HepG2 (cell line): ENCODE measurements around the gene ATP5PF.

Source experiments
- PAWR ChIP-seq: sonication (generic); formaldehyde crosslinking; IDR thresholded peaks from 2 replicates; pipeline ENCODE4 v1.4.0; 2020; ENCODE audit warnings: missing genetic modification reagents, mild to moderate bottlenecking, borderline replicate concordance
- TF ChIP-seq, protein P1 (sequence below): sonication (generic); formaldehyde crosslinking; IDR thresholded peaks from 2 replicates; pipeline ENCODE4 v1.5.0; 2020; ENCODE audit warnings: mild to moderate bottlenecking, missing genetic modification reagents, borderline replicate concordance
- TF ChIP-seq, protein P2 (sequence below): sonication (generic); formaldehyde crosslinking; IDR thresholded peaks from 2 replicates; pipeline ENCODE4 v1.4.0; 2020; ENCODE audit warnings: mild to moderate bottlenecking, missing genetic modification reagents

DNA sequence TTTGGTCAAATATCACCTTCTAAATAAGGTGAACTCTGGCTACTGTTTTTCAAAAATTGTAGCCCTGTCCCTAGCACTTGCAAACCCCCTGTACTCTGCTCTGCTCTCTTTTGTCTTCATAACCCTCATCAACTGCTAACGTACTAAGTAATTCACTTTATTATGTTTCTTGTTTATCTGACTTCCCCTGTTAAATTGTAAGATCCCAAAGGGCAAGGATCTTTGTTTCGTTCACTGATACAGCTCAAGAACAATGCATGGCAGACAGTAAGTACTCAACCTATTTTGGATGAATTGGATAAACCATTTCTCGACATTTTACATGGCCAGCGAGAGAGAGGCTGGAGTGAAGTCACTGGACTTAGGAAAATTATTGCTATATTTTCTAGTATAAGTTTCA lies 46.9 kb downstream of the ATP5PF start:
- TF ChIP-seq, protein P1, sequence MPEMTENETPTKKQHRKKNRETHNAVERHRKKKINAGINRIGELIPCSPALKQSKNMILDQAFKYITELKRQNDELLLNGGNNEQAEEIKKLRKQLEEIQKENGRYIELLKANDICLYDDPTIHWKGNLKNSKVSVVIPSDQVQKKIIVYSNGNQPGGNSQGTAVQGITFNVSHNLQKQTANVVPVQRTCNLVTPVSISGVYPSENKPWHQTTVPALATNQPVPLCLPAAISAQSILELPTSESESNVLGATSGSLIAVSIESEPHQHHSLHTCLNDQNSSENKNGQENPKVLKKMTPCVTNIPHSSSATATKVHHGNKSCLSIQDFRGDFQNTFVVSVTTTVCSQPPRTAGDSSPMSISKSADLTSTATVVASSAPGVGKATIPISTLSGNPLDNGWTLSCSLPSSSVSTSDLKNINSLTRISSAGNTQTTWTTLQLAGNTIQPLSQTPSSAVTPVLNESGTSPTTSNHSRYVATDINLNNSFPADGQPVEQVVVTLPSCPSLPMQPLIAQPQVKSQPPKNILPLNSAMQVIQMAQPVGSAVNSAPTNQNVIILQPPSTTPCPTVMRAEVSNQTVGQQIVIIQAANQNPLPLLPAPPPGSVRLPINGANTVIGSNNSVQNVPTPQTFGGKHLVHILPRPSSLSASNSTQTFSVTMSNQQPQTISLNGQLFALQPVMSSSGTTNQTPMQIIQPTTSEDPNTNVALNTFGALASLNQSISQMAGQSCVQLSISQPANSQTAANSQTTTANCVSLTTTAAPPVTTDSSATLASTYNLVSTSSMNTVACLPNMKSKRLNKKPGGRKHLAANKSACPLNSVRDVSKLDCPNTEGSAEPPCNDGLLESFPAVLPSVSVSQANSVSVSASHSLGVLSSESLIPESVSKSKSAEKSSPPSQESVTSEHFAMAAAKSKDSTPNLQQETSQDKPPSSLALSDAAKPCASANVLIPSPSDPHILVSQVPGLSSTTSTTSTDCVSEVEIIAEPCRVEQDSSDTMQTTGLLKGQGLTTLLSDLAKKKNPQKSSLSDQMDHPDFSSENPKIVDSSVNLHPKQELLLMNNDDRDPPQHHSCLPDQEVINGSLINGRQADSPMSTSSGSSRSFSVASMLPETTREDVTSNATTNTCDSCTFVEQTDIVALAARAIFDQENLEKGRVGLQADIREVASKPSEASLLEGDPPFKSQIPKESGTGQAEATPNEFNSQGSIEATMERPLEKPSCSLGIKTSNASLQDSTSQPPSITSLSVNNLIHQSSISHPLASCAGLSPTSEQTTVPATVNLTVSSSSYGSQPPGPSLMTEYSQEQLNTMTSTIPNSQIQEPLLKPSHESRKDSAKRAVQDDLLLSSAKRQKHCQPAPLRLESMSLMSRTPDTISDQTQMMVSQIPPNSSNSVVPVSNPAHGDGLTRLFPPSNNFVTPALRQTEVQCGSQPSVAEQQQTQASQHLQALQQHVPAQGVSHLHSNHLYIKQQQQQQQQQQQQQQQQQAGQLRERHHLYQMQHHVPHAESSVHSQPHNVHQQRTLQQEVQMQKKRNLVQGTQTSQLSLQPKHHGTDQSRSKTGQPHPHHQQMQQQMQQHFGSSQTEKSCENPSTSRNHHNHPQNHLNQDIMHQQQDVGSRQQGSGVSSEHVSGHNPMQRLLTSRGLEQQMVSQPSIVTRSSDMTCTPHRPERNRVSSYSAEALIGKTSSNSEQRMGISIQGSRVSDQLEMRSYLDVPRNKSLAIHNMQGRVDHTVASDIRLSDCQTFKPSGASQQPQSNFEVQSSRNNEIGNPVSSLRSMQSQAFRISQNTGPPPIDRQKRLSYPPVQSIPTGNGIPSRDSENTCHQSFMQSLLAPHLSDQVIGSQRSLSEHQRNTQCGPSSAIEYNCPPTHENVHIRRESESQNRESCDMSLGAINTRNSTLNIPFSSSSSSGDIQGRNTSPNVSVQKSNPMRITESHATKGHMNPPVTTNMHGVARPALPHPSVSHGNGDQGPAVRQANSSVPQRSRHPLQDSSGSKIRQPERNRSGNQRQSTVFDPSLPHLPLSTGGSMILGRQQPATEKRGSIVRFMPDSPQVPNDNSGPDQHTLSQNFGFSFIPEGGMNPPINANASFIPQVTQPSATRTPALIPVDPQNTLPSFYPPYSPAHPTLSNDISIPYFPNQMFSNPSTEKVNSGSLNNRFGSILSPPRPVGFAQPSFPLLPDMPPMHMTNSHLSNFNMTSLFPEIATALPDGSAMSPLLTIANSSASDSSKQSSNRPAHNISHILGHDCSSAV (CRISPR knock-in tag), result no peak
- TF ChIP-seq PAWR (CRISPR knock-in tag), result no peak
- TF ChIP-seq, protein P2, sequence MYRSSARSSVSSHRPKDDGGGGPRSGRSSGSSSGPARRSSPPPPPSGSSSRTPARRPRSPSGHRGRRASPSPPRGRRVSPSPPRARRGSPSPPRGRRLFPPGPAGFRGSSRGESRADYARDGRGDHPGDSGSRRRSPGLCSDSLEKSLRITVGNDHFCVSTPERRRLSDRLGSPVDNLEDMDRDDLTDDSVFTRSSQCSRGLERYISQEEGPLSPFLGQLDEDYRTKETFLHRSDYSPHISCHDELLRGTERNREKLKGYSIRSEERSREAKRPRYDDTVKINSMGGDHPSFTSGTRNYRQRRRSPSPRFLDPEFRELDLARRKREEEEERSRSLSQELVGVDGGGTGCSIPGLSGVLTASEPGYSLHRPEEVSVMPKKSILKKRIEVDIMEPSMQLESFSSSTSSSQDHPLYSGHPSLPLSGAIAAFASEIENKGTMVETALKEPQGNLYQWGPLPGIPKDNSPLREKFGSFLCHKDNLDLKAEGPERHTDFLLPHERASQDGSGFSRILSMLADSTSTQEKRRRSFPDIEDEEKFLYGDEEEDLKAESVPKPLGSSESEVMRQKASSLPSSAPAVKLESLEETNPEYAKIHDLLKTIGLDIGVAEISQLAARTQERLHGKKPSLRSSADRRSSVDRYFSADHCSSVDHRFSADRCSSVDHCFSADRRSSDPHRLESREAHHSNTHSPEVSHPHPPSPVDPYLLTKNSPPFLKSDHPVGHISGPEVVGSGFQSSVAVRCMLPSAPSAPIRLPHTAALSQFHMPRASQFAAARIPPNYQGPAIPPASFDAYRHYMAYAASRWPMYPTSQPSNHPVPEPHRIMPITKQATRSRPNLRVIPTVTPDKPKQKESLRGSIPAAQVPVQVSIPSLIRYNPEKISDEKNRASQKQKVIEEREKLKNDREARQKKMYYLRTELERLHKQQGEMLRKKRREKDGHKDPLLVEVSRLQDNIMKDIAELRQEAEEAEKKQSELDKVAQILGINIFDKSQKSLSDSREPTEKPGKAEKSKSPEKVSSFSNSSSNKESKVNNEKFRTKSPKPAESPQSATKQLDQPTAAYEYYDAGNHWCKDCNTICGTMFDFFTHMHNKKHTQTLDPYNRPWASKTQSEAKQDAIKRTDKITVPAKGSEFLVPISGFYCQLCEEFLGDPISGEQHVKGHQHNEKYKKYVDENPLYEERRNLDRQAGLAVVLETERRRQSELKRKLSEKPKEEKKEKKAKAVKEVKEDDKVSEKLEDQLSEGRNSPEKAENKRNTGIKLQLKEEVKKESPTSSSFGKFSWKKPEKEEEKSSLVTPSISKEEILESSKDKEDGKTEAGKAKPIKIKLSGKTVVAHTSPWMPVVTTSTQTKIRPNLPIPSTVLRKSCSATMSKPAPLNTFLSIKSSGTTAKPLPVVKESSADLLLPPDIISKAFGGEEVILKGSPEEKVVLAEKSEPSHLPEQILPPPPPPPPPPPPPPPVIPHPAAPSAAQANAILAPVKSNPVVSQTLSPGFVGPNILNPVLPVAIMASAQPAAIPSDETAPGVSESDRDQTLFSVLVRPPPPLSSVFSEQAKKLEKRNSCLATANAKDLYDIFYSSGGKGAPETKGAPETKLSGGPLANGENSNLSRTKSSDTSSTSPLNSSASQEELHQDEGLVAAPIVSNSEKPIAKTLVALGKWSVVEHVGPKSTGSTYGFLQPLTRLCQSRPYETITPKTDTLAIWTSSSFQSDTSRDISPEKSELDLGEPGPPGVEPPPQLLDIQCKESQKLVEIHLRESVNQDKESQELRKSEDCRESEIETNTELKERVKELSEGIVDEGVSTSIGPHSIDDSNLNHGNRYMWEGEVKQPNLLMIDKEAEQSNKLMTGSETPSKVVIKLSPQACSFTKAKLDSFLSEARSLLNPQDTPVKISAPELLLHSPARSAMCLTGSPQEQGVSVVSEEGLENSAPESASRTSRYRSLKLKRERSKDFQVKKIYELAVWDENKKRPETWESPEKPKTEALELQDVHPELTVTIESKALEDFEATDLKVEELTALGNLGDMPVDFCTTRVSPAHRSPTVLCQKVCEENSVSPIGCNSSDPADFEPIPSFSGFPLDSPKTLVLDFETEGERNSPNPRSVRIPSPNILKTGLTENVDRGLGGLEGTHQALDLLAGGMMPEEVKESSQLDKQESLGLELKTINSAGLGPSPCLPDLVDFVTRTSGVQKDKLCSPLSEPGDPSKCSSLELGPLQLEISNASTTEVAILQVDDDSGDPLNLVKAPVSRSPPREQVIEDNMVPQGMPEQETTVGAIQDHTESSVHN, result no peak
